Esophagus squamous epithelium (tissue), 4 donors: ENCODE results near the gene IRS1.

Experiments used
- POLR2A ChIP-seq, 4 donors: fragments of 450-650 bp; IDR thresholded peaks; one replicate each; pipeline ENCODE4 v1.6.1; 2017; ENCODE audit warnings: antibody characterized with exemption in 4 of 4, mild to moderate bottlenecking in 4 of 4, moderate library complexity in 3 of 4
- TF ChIP-seq, protein P1 (sequence below), 6 experiments: fragments of 450-650 bp in 4 of 6; fragments of 200-600 bp in 2 of 6; sonication (generic) in 2 of 6; IDR thresholded peaks; one replicate each; pipeline ENCODE4 v1.5.1; 2016 to 2019; ENCODE audit warnings: antibody characterized with exemption in 6 of 6, mild to moderate bottlenecking in 4 of 6, moderate library complexity in 4 of 6

DNA sequence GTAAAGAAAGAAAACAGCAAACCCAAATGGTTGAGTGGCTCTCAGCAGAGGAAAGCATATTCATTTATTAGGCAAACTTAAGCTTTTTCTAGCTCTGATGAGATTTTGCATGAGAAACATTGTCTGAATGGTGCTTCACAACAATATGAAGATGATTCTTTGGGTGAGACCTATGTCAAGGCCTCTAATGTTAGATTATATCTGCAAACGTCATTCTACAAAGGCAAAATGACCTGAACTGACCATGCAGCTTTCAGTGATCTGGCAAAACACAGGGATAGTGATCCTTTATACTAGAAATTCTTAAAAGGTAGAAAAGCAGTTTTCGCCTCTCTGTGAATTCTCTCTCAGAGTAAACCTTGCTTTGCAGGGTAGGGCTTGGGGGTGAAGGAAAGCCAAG is 47.9 kb upstream of the IRS1 start:
- TF ChIP-seq POLR2A (IDR thresholded peaks at IDR 0.05) = no peak
- TF ChIP-seq, protein P1, sequence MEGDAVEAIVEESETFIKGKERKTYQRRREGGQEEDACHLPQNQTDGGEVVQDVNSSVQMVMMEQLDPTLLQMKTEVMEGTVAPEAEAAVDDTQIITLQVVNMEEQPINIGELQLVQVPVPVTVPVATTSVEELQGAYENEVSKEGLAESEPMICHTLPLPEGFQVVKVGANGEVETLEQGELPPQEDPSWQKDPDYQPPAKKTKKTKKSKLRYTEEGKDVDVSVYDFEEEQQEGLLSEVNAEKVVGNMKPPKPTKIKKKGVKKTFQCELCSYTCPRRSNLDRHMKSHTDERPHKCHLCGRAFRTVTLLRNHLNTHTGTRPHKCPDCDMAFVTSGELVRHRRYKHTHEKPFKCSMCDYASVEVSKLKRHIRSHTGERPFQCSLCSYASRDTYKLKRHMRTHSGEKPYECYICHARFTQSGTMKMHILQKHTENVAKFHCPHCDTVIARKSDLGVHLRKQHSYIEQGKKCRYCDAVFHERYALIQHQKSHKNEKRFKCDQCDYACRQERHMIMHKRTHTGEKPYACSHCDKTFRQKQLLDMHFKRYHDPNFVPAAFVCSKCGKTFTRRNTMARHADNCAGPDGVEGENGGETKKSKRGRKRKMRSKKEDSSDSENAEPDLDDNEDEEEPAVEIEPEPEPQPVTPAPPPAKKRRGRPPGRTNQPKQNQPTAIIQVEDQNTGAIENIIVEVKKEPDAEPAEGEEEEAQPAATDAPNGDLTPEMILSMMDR (IDR thresholded peaks at IDR 0.05) = no peak
